ENCODE measurements around the gene PCMT1. TPM values are rescaled to one million over a fixed set of nuclear protein-coding genes. Genes with fewer than 3 reads are reported as not detected.
A peak's percentile ranks its signal among the peaks of the same experiment; 100 is the strongest.

PCMT1 gene
- total and polyA plus RNA-seq, 2 of the 4 experiments (the other 2 are of a cell fraction): 101 to 109 TPM

- TF ChIP-seq CTCF (conservative IDR thresholded peaks at IDR 0.05; ENCODE audit: low read depth, low read length): peak; percentile 49
- peak; percentile 38 for TF ChIP-seq RAD21 (IDR thresholded peaks at IDR 0.05; ENCODE audit: low read length)
- TF ChIP-seq MAFK (IDR thresholded peaks at IDR 0.05; ENCODE audit: low read depth, low read length): no peak
These were observed 91.0 kb downstream of the PCMT1 start (continued) for GRCh38 chr6:149840345-149841075.

GRCh38 chr6:149842331-149842730 lies 92.8 kb downstream of the PCMT1 start:
- H3K27me3 ChIP-seq (ENCODE audit: control insufficient read depth, insufficient read depth, low read length): no peaks in the 10 kb centered on the region
- no peak overlapping the region for H2AK9ac ChIP-seq (replicated peaks; ENCODE audit: low read depth, low read length, poor library complexity)
- H3K36me3 ChIP-seq (ENCODE audit: control insufficient read depth, insufficient read depth, low read length): peaks cover 13% of the 10 kb centered on the region
- no peak overlapping the region for H4K5ac ChIP-seq (ENCODE audit: low read depth, low read length)
- H3K4me1 ChIP-seq (ENCODE audit: control insufficient read depth, insufficient read depth, low read length): peaks cover 31% of the 10 kb centered on the region
- in situ Hi-C loops (cut with MboI; ENCODE audit: low sequenced_read_pairs): loop anchor here (25.0 kb wide), 1 partner anchor 1220 kb away; no protein-coding TSS in a partner anchor
- intact Hi-C loops (cut with micrococcal nuclease): no loop called here
- no peak overlapping the region for H3K23ac ChIP-seq (ENCODE audit: low read depth, low read length)
- H3K56ac ChIP-seq (ENCODE audit: extremely low read depth, insufficient read depth, low read length): no peak overlapping the region; the same call in 1 of the 2 replicates
- H3K9me3 ChIP-seq (ENCODE audit: control insufficient read depth, insufficient read depth, low read length): no peaks in the 10 kb centered on the region
- dilution Hi-C loops (cut with HindIII; ENCODE audit: low sequenced_read_pairs, unreplicated experiment): no loop called here
- DNase-seq (no peak), ATAC-seq (ENCODE audit: low read depth) (no peak)
- no peak overlapping the region for H2BK5ac ChIP-seq (ENCODE audit: low read depth, low read length, poor library complexity, severe bottlenecking)
- H2AK5ac ChIP-seq (ENCODE audit: low read depth, low read length): peak overlapping the region; percentile 91
- no peak for TF ChIP-seq MXI1 (IDR thresholded peaks at IDR 0.05; ENCODE audit: borderline replicate concordance, low read depth, low read length)
- no peak for TF ChIP-seq RAD21 (IDR thresholded peaks at IDR 0.05; ENCODE audit: low read length)
- TF ChIP-seq USF2 (IDR thresholded peaks at IDR 0.05; ENCODE audit: low read depth, low read length): no peak
- 0 out of 2 replicates have a peak overlapping the region, but pooled peaks have one; percentile 18 for H2BK20ac ChIP-seq (ENCODE audit: low read depth, low read length)
- CTCF ChIA-PET: no interaction called here
- H4K8ac ChIP-seq (ENCODE audit: low read depth in 2 of 2, low read length in 2 of 2): no peak overlapping the region
- no peak overlapping the region; the same call in 1 of the 2 replicates for H3K14ac ChIP-seq (replicated peaks; ENCODE audit: low read depth, low read length)
- H3K79me1 ChIP-seq (ENCODE audit: low read depth in 1 of 2, low read length in 2 of 2): peaks cover 25 to 59% of the 10 kb centered on the region in 2 experiments
- H2BK15ac ChIP-seq (ENCODE audit: low read depth, low read length): peak overlapping the region; percentile 76; the same call in 2 of the 3 replicates
- H2BK120ac ChIP-seq (ENCODE audit: low read depth, low read length): 0 out of 2 replicates have a peak overlapping the region, but pooled peaks have one; percentile 21
- no peak overlapping the region for H3K9ac ChIP-seq (ENCODE audit: low read depth, low read length)
- no peak overlapping the region for H3K27ac ChIP-seq (ENCODE audit: insufficient read depth, low read length)
- peak overlapping the region; percentile 78 for H4K91ac ChIP-seq (ENCODE audit: insufficient read depth, low read depth, low read length)
- POLR2A ChIA-PET (ENCODE audit: unreplicated experiment): no interaction called here
- no peak overlapping the region for H2AFZ ChIP-seq (replicated peaks; ENCODE audit: low read length, poor library complexity)
- WGBS, 2 experiments (ENCODE audit: extremely low coverage in 2 of 2, insufficient read length in 1 of 2): 100% methylated on average over 1 of the region's 7 CpGs; no CpG with 5 or more reads in 1 of the 2 experiments
- BruUV-seq (replicated peaks): no TSS peak
- no peak overlapping the region for H3K4me2 ChIP-seq (ENCODE audit: low read depth, low read length)
- H3K9me1 ChIP-seq (ENCODE audit: insufficient read depth, low read length): peaks cover 27% of the 10 kb centered on the region
- H3K18ac ChIP-seq (ENCODE audit: low read depth, low read length): no peak overlapping the region
- peaks cover 11% of the 10 kb centered on the region for H4K20me1 ChIP-seq (ENCODE audit: insufficient read depth, low read length)
- peak overlapping the region; percentile 77 for H3K4ac ChIP-seq (ENCODE audit: low read depth, low read length)
- no peak overlapping the region for H3K4me3 ChIP-seq (ENCODE audit: insufficient read depth, low read depth, low read length)
